Vagina (tissue), 2 donors: ENCODE measurements around the gene DNAH8. TPM values are rescaled to one million over a fixed set of nuclear protein-coding genes. Genes with fewer than 3 reads are reported as not detected.

Experiments
- DNase-seq, 2 donors: peaks; one replicate each; pipeline ENCODE4 v3.0.0-alpha.2; 2017; ENCODE audit errors: extremely low spot score in 2 of 2
- H3K27ac ChIP-seq: fragments of 200-600 bp; sonication (generic); one replicate; pipeline ENCODE4 v1.5.1; 2019
- H3K27me3 ChIP-seq: fragments of 200-600 bp; sonication (generic); one replicate; pipeline ENCODE4 v1.5.1; 2019
- H3K36me3 ChIP-seq, 2 donors: fragments of 200-600 bp; sonication (generic); one replicate each; pipeline ENCODE4 v1.5.1; 2017 to 2019
- H3K4me1 ChIP-seq: fragments of 200-600 bp; sonication (generic); one replicate; pipeline ENCODE4 v1.5.1; 2019
- H3K4me3 ChIP-seq, 2 donors: fragments of 200-600 bp; sonication (generic); 1 replicate in 1 of 2; 2 replicates in 1 of 2; pipeline ENCODE4 v1.5.1; 2016 to 2019
- H3K9me3 ChIP-seq: fragments of 200-600 bp; sonication (generic); one replicate; pipeline ENCODE4 v1.5.1; 2019
- POLR2A ChIP-seq, 2 donors: fragments of 450-650 bp; IDR thresholded peaks; one replicate each; pipeline ENCODE4 v1.6.1; 2017; ENCODE audit warnings: antibody characterized with exemption in 2 of 2, mild to moderate bottlenecking in 2 of 2, moderate library complexity in 2 of 2
- POLR2AphosphoS5 ChIP-seq, 2 donors: sonication (generic); formaldehyde crosslinking; IDR thresholded peaks; one replicate each; pipeline ENCODE4 v1.9.0; 2017; ENCODE audit warnings: antibody characterized with exemption in 2 of 2, mild to moderate bottlenecking in 2 of 2, low read depth in 1 of 2; ENCODE audit not compliant: insufficient read depth in 1 of 2
- intact Hi-C: fragments of 100-400 bp; cut with DNase I; formaldehyde crosslinking; loops from one replicate; pipeline ENCODE4 v1.15.1; 2023
- total RNA-seq: library from RNA; depleted of rRNA; stranded (reverse); fragments of >200 nt; gene quantifications from one replicate; pipeline ENCODE4 v1.2.3, GENCODE V29; 2016
- TF ChIP-seq, protein P1 (sequence below), 3 experiments: fragments of 450-650 bp in 2 of 3; fragments of 200-600 bp in 1 of 3; sonication (generic) in 1 of 3; IDR thresholded peaks; one replicate each; pipeline ENCODE4 v1.5.1; 2017 to 2019; ENCODE audit warnings: antibody characterized with exemption in 3 of 3, mild to moderate bottlenecking in 2 of 3, moderate library complexity in 2 of 3

DNAH8 gene
- total RNA-seq, 1 donor from 2014 or later, result not detected

GRCh38 chr6:38708496-38708895 lies 6.6 kb upstream of the DNAH8 start:
- H3K4me3 ChIP-seq, result no peak overlapping the region
- no peaks in the 10 kb centered on the region for H3K4me1 ChIP-seq
- TF ChIP-seq, protein P1, sequence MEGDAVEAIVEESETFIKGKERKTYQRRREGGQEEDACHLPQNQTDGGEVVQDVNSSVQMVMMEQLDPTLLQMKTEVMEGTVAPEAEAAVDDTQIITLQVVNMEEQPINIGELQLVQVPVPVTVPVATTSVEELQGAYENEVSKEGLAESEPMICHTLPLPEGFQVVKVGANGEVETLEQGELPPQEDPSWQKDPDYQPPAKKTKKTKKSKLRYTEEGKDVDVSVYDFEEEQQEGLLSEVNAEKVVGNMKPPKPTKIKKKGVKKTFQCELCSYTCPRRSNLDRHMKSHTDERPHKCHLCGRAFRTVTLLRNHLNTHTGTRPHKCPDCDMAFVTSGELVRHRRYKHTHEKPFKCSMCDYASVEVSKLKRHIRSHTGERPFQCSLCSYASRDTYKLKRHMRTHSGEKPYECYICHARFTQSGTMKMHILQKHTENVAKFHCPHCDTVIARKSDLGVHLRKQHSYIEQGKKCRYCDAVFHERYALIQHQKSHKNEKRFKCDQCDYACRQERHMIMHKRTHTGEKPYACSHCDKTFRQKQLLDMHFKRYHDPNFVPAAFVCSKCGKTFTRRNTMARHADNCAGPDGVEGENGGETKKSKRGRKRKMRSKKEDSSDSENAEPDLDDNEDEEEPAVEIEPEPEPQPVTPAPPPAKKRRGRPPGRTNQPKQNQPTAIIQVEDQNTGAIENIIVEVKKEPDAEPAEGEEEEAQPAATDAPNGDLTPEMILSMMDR (IDR thresholded peaks at IDR 0.05), result no peak
- TF ChIP-seq POLR2AphosphoS5 (IDR thresholded peaks at IDR 0.05; ENCODE audit: insufficient read depth in 1 of 2, low read depth in 1 of 2), result no peak
- TF ChIP-seq POLR2A (IDR thresholded peaks at IDR 0.05), result no peak
- H3K27me3 ChIP-seq, result no peaks in the 10 kb centered on the region
- no peaks in the 10 kb centered on the region for H3K9me3 ChIP-seq
- H3K36me3 ChIP-seq, result no peaks in the 10 kb centered on the region
- H3K27ac ChIP-seq, result no peak overlapping the region
- DNase-seq, result no peak
- intact Hi-C loops, result no loop called here

DNA sequence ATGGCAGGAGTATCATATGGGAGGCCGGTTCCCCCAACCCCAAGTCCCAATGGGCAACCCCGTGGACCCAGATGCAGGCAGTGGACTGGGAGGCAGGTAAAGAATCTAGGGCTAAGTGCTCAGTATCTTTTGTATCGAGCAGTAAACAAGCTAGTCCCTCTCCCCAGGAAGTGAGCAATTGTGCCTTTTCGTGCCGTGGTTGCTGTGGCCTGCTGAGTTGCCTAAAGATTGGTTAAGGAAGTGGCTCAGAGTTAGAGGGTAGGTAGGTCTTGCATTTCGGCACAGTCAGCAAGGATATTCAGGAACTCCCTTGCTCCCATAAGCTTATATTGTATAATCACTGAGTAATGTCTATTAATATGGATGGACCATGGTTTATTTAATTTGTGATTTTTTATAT lies 1.3 kb upstream of the DNAH8 start:
- Histone ChIP-seq H3K4me1 (peaks cover 13% of the 10 kb centered on the region), H3K36me3 (no peaks in the 10 kb centered on the region), H3K27ac (no peak overlapping the region), H3K27me3 (peaks cover 3% of the 10 kb centered on the region), H3K9me3 (no peaks in the 10 kb centered on the region), H3K4me3 (no peak overlapping the region)
- TF ChIP-seq, protein P1 (IDR thresholded peaks at IDR 0.05), result no peak
- no peak for TF ChIP-seq POLR2AphosphoS5 (IDR thresholded peaks at IDR 0.05; ENCODE audit: insufficient read depth in 1 of 2, low read depth in 1 of 2)
- DNase-seq, result no peak
- intact Hi-C loops, result no loop called here

GRCh38 chr6:38714239-38715015 lies 684 bp upstream of the DNAH8 start:
- intact Hi-C loops, result no loop called here
- H3K27me3 ChIP-seq, result peaks cover 3% of the 10 kb centered on the region
- TF ChIP-seq, protein P1 (IDR thresholded peaks at IDR 0.05), result no peak
- no peak for TF ChIP-seq POLR2AphosphoS5 (IDR thresholded peaks at IDR 0.05; ENCODE audit: insufficient read depth in 1 of 2, low read depth in 1 of 2)
- TF ChIP-seq POLR2A (IDR thresholded peaks at IDR 0.05), result no peak

GRCh38 chr6:38716825-38717224 lies 1.7 kb downstream of the DNAH8 start:
- Histone ChIP-seq H3K9me3 (no peaks in the 10 kb centered on the region), H3K36me3 (no peaks in the 10 kb centered on the region), H3K27me3 (peaks cover 3% of the 10 kb centered on the region), H3K4me3 (no peak overlapping the region), H3K4me1 (peaks cover 13% of the 10 kb centered on the region), H3K27ac (no peak overlapping the region)
- no peak for TF ChIP-seq POLR2AphosphoS5 (IDR thresholded peaks at IDR 0.05; ENCODE audit: insufficient read depth in 1 of 2, low read depth in 1 of 2)
- TF ChIP-seq, protein P1 (IDR thresholded peaks at IDR 0.05), result no peak
- no peak for TF ChIP-seq POLR2A (IDR thresholded peaks at IDR 0.05)
- intact Hi-C loops, result no loop called here
- DNase-seq, result no peak

More at GRCh38 chr6:38714239-38715015, 684 bp upstream of the DNAH8 start:
- peaks cover 13% of the 10 kb centered on the region for H3K4me1 ChIP-seq
- peak overlapping the region; percentile 34 to 39 for H3K4me3 ChIP-seq
- no peaks in the 10 kb centered on the region for H3K9me3 ChIP-seq
- H3K36me3 ChIP-seq, result no peaks in the 10 kb centered on the region
- no peak overlapping the region for H3K27ac ChIP-seq
- DNase-seq, result no peak

DNA sequence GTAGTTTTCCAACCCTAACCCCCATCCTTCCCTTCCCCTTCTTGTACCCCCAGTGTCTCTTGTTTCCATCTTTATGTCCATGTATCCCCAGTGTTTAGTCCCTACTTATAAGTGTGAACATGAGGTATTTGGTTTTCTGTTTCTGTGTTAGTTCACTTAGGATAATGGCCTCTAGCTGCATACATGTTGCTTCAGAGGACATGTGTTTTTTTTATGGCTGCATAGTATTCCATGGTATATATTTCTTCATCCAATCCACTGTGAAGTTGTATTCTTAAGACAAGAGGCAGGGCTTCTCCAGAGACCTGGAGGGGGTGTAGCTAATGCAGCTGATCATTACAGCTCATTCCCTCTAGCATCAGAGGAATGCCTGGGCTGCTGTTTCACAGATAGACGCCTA lies 4.2 kb downstream of the DNAH8 start:
- intact Hi-C loops, result no loop called here
- H3K27me3 ChIP-seq, result peaks cover 3% of the 10 kb centered on the region

More for the DNA sequence above, 4.2 kb downstream of the DNAH8 start:
- Histone ChIP-seq H3K4me1 (peaks cover 12% of the 10 kb centered on the region), H3K4me3 (no peak overlapping the region), H3K36me3 (no peaks in the 10 kb centered on the region), H3K27ac (no peak overlapping the region), H3K9me3 (no peaks in the 10 kb centered on the region)
- TF ChIP-seq POLR2AphosphoS5 (IDR thresholded peaks at IDR 0.05; ENCODE audit: insufficient read depth in 1 of 2, low read depth in 1 of 2), result no peak
- TF ChIP-seq POLR2A (IDR thresholded peaks at IDR 0.05), result no peak
- TF ChIP-seq, protein P1 (IDR thresholded peaks at IDR 0.05), result no peak
- DNase-seq, result no peak
